Erythroblast (primary cell): ENCODE data around the gene RB1.

Experiments used
- GATA1 ChIP-seq: IDR thresholded peaks from 2 replicates; pipeline ENCODE4 v1.6.1; 2011; ENCODE audit warnings: low read depth, mild to moderate bottlenecking, control low read depth, low read length, moderate library complexity
- POLR2A ChIP-seq: IDR thresholded peaks from 2 replicates; pipeline ENCODE4 v1.6.1; 2011; ENCODE audit warnings: mild to moderate bottlenecking, low read length

GRCh38 chr13:48412881-48413351 is 109.4 kb downstream of the RB1 start, which contains the start of gene LPAR6:
- no peak for TF ChIP-seq POLR2A
- no peak for TF ChIP-seq GATA1
